ENCODE results near the gene HIF1AN.

DNA sequence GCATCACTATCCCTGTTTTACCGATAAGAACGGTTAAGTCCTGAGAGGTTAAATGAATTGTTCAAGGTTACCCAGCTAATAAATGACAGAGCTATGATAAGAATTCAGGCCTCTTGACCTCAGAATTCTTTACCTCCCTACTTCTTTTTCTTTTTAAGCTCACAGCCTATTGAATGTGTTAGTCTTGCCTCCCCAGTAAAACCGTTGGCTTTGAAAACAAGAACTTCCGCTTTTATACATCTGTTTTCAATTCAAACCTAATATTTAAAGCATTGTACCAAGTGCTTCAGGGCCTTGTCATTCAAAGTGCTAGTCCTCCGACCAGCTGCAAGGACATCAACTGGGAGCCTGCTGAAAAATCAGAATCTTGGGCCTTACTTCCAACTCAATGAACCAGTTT lies 31.6 kb upstream of the HIF1AN start:
- TF ChIP-seq, protein P1, sequence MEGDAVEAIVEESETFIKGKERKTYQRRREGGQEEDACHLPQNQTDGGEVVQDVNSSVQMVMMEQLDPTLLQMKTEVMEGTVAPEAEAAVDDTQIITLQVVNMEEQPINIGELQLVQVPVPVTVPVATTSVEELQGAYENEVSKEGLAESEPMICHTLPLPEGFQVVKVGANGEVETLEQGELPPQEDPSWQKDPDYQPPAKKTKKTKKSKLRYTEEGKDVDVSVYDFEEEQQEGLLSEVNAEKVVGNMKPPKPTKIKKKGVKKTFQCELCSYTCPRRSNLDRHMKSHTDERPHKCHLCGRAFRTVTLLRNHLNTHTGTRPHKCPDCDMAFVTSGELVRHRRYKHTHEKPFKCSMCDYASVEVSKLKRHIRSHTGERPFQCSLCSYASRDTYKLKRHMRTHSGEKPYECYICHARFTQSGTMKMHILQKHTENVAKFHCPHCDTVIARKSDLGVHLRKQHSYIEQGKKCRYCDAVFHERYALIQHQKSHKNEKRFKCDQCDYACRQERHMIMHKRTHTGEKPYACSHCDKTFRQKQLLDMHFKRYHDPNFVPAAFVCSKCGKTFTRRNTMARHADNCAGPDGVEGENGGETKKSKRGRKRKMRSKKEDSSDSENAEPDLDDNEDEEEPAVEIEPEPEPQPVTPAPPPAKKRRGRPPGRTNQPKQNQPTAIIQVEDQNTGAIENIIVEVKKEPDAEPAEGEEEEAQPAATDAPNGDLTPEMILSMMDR (optimal IDR thresholded peaks at IDR 0.05 in 1 of 3, IDR thresholded peaks at IDR 0.05 in 1 of 3, conservative IDR thresholded peaks at IDR 0.05 in 1 of 3; ENCODE audit: extremely low read depth in 1 of 3, insufficient read depth in 2 of 3, low read length in 3 of 3): no peak
- TF ChIP-seq EZH2 (IDR thresholded peaks at IDR 0.05; ENCODE audit: low read length): no peak

Data from keratinocyte (primary cell).